HepG2 (cell line): ENCODE results near the gene DNAJB2. TPM values are rescaled to one million over a fixed set of nuclear protein-coding genes. Genes with fewer than 3 reads are reported as not detected.

Experiments used
- ATAD3A ChIP-seq: sonication (generic); formaldehyde crosslinking; IDR thresholded peaks from 2 replicates; pipeline ENCODE4 v1.4.0; 2020; ENCODE audit warnings: missing genetic modification reagents
- DMTF1 ChIP-seq: sonication (generic); formaldehyde crosslinking; IDR thresholded peaks from 2 replicates; pipeline ENCODE4 v1.4.0; 2020; ENCODE audit warnings: mild to moderate bottlenecking, missing genetic modification reagents
- ELF3 ChIP-seq: IDR thresholded peaks from 2 replicates; pipeline ENCODE4 v1.6.1; 2016; ENCODE audit warnings: missing genetic modification reagents, missing compliant biosample characterization
- ELK4 ChIP-seq: sonication (generic); formaldehyde crosslinking; IDR thresholded peaks from 2 replicates; pipeline ENCODE4 v1.9.0; 2021; ENCODE audit warnings: missing genetic modification reagents, borderline replicate concordance
- FOXA3 ChIP-seq: IDR thresholded peaks from 2 replicates; pipeline ENCODE4 v1.6.1; 2016; ENCODE audit warnings: missing genetic modification reagents, missing compliant biosample characterization
- GATA4 ChIP-seq: sonication (generic); IDR thresholded peaks from 2 replicates; pipeline ENCODE4 v1.6.1; 2016; ENCODE audit warnings: antibody characterized with exemption, low read depth, borderline replicate concordance
- KAT2B ChIP-seq: fragments of 150-350 bp; IDR thresholded peaks from 2 replicates; pipeline ENCODE4 v1.6.1; 2014; ENCODE audit warnings: low read depth, low read length, borderline replicate concordance
- KLF15 ChIP-seq: sonication (generic); formaldehyde crosslinking; IDR thresholded peaks from 2 replicates; pipeline ENCODE4 v1.8.1; 2023; ENCODE audit warnings: borderline replicate concordance, mild to moderate bottlenecking, inconsistent platforms, missing genetic modification reagents, mixed read lengths
- NCOA2 ChIP-seq: sonication (generic); formaldehyde crosslinking; IDR thresholded peaks from 2 replicates; pipeline ENCODE4 v1.8.0; 2022; ENCODE audit warnings: inconsistent platforms
- PPARG ChIP-seq: conservative IDR thresholded peaks from 2 replicates; pipeline ENCODE4 v1.6.1; 2016; ENCODE audit warnings: missing biosample characterization, missing genetic modification reagents
- SP140L ChIP-seq: sonication (generic); formaldehyde crosslinking; IDR thresholded peaks from 2 replicates; pipeline ENCODE4 v1.4.0; 2020; ENCODE audit warnings: missing genetic modification reagents, borderline replicate concordance
- SP5 ChIP-seq: IDR thresholded peaks from 2 replicates; pipeline ENCODE4 v1.6.1; 2016; ENCODE audit warnings: low read depth, borderline replicate concordance
- SPEN ChIP-seq: sonication (generic); formaldehyde crosslinking; IDR thresholded peaks from 2 replicates; pipeline ENCODE4 v1.5.1; 2020; ENCODE audit warnings: low read depth, mild to moderate bottlenecking, missing genetic modification reagents
- STAT5B ChIP-seq: sonication (generic); formaldehyde crosslinking; IDR thresholded peaks from 2 replicates; pipeline ENCODE4 v1.4.0; 2020; ENCODE audit warnings: missing genetic modification reagents
- ZBTB42 ChIP-seq: sonication (generic); formaldehyde crosslinking; IDR thresholded peaks from 2 replicates; pipeline ENCODE4 v1.5.0; 2020; ENCODE audit warnings: mild to moderate bottlenecking, missing genetic modification reagents
- ZBTB44 ChIP-seq: sonication (generic); formaldehyde crosslinking; IDR thresholded peaks from 2 replicates; pipeline ENCODE4 v1.4.0; 2020; ENCODE audit warnings: missing genetic modification reagents
- ZFP82 ChIP-seq: sonication (generic); formaldehyde crosslinking; IDR thresholded peaks from 2 replicates; pipeline ENCODE4 v1.5.1; 2020; ENCODE audit warnings: mild to moderate bottlenecking, missing genetic modification reagents, borderline replicate concordance
- ZFYVE20 ChIP-seq: sonication (generic); formaldehyde crosslinking; IDR thresholded peaks from 2 replicates; pipeline ENCODE4 v1.8.0; 2023; ENCODE audit warnings: low read depth, mild to moderate bottlenecking, moderate library complexity, missing genetic modification reagents, borderline replicate concordance
- ZNF431 ChIP-seq: sonication (generic); formaldehyde crosslinking; IDR thresholded peaks from 2 replicates; pipeline ENCODE4 v1.9.0; 2022; ENCODE audit warnings: missing genetic modification reagents, low read depth, mild to moderate bottlenecking, borderline replicate concordance
- ZNF720 ChIP-seq: sonication (generic); formaldehyde crosslinking; IDR thresholded peaks from 2 replicates; pipeline ENCODE4 v1.4.0; 2020; ENCODE audit warnings: missing genetic modification reagents
- ZNF780A ChIP-seq: sonication (generic); formaldehyde crosslinking; IDR thresholded peaks from 2 replicates; pipeline ENCODE4 v1.8.0; 2022; ENCODE audit warnings: mild to moderate bottlenecking, missing genetic modification reagents, moderate library complexity
- polyA plus RNA-seq, 8 experiments: library from polyadenylated mRNA; depleted of rRNA in 3 of 8; stranded (reverse) in 7 of 8; unstranded in 1 of 8; fragments of >200 nt; fragmentation: Illumina TruSeq in 4 of 8; extraction: Trizol in 4 of 8; gene quantifications; 2 replicates each; pipeline versions ENCODE4 v1.2.1 to v1.2.3, GENCODE V29; 2011 to 2016; ENCODE audit warnings: low read depth in 4 of 8, missing spikeins in 1 of 8, mixed read lengths in 1 of 8; ENCODE audit not compliant: insufficient read depth in 1 of 8
- total RNA-seq, 5 experiments: library from RNA; depleted of rRNA; stranded (reverse); fragments of >200 nt; fragmentation: Illumina TruSeq; extraction: Trizol; gene quantifications; 2 replicates each; pipeline ENCODE4 v1.2.3, GENCODE V29; 2016; ENCODE audit warnings: low read depth in 1 of 5
- TF ChIP-seq, protein P1 (sequence below): sonication (generic); formaldehyde crosslinking; IDR thresholded peaks from 2 replicates; pipeline ENCODE4 v1.8.0; 2022; ENCODE audit warnings: mild to moderate bottlenecking, missing genetic modification reagents, moderate library complexity
- TF ChIP-seq, protein P2 (sequence below): IDR thresholded peaks from 2 replicates; pipeline ENCODE4 v1.6.1; 2016; ENCODE audit warnings: low read depth, borderline replicate concordance

Gene DNAJB2
- total and polyA plus RNA-seq, 2 of the 13 experiments (the other 11 are each of a cell fraction or from before 2014, with no cell fraction given) = 21.3 to 31.1 TPM

GRCh38 chr2:219331560-219332213 lies 52.5 kb downstream of the DNAJB2 start (continued):
- peak; percentile 70; the same call in 1 of the 2 replicates for TF ChIP-seq SP140L (CRISPR knock-in tag)
- TF ChIP-seq ATAD3A (CRISPR knock-in tag) = 0 out of 2 replicates have a peak, but pooled peaks have one; percentile 94
- peak; percentile 95 for TF ChIP-seq ZNF720 (CRISPR knock-in tag)
- TF ChIP-seq ZNF431 (CRISPR knock-in tag) = peak; percentile 91
- peak; percentile 43; the same call in 1 of the 2 replicates for TF ChIP-seq FOXA3
- TF ChIP-seq ZNF780A (CRISPR knock-in tag) = no peak
- peak; percentile 51; the same call in 1 of the 2 replicates for TF ChIP-seq SPEN (CRISPR knock-in tag)
- peak; percentile 59; the same call in 1 of the 2 replicates for TF ChIP-seq ZBTB42 (CRISPR knock-in tag)
- no peak for TF ChIP-seq ZFP82 (CRISPR knock-in tag)
- TF ChIP-seq ZBTB44 (CRISPR knock-in tag) = peak; percentile 97
- TF ChIP-seq KAT2B = no peak
- peak; percentile 95; the same call in 1 of the 2 replicates for TF ChIP-seq KLF15 (CRISPR knock-in tag)
- TF ChIP-seq ELK4 (CRISPR knock-in tag) = peak; percentile 21; the same call in 1 of the 2 replicates
- TF ChIP-seq GATA4 = no peak
- 0 out of 2 replicates have a peak, but pooled peaks have one; percentile 18 for TF ChIP-seq SP5
- TF ChIP-seq, protein P1, sequence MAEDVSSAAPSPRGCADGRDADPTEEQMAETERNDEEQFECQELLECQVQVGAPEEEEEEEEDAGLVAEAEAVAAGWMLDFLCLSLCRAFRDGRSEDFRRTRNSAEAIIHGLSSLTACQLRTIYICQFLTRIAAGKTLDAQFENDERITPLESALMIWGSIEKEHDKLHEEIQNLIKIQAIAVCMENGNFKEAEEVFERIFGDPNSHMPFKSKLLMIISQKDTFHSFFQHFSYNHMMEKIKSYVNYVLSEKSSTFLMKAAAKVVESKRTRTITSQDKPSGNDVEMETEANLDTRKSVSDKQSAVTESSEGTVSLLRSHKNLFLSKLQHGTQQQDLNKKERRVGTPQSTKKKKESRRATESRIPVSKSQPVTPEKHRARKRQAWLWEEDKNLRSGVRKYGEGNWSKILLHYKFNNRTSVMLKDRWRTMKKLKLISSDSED = peak; percentile 82; the same call in 1 of the 2 replicates
- TF ChIP-seq, protein P2, sequence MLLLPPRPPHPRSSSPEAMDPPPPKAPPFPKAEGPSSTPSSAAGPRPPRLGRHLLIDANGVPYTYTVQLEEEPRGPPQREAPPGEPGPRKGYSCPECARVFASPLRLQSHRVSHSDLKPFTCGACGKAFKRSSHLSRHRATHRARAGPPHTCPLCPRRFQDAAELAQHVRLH (CRISPR knock-in tag) = peak; percentile 88; the same call in 1 of the 2 replicates
- TF ChIP-seq ZFYVE20 (CRISPR knock-in tag) = 0 out of 2 replicates have a peak, but pooled peaks have one; percentile 68
- peak; percentile 74 for TF ChIP-seq NCOA2 (CRISPR knock-in tag)
- peak; percentile 54; the same call in 1 of the 2 replicates for TF ChIP-seq PPARG
- TF ChIP-seq DMTF1 (CRISPR knock-in tag) = no peak
- TF ChIP-seq ELF3 (CRISPR knock-in tag) = peak; percentile 83
- peak; percentile 97 for TF ChIP-seq STAT5B (CRISPR knock-in tag)
